Measurements from ENCODE around the gene CD244. TPM values are rescaled to one million over a fixed set of nuclear protein-coding genes. Genes with fewer than 3 reads are reported as not detected.

Gene CD244
- polyA plus RNA-seq, 1 donor from 2014 or later = not detected

Other genes with a start within 250 kb of the CD244 start
- not detected in 2 replicates for gene SLAMF1, start 215.8 kb downstream of the CD244 start, polyA plus RNA-seq
- not detected in 2 replicates for gene CD48, start 151.1 kb downstream of the CD244 start, polyA plus RNA-seq
- gene SLAMF7, start 123.6 kb downstream of the CD244 start, polyA plus RNA-seq = not detected in 2 replicates
- not detected in 2 replicates for gene LY9, start 66.7 kb downstream of the CD244 start, polyA plus RNA-seq
- not detected in 2 replicates for gene ITLN1, start 22.3 kb upstream of the CD244 start, polyA plus RNA-seq
- gene ITLN2, start 91.9 kb upstream of the CD244 start, polyA plus RNA-seq = not detected in 2 replicates
- gene F11R, start 158.3 kb upstream of the CD244 start, polyA plus RNA-seq = 4.3 and 7.3 TPM in 2 replicates
- 59.6 and 63.5 TPM in 2 replicates for gene TSTD1, start 176.1 kb upstream of the CD244 start, polyA plus RNA-seq
- 366 and 457 TPM in 2 replicates for gene USF1, start 183.1 kb upstream of the CD244 start, polyA plus RNA-seq
- not detected in 2 replicates for gene ARHGAP30, start 207.0 kb upstream of the CD244 start, polyA plus RNA-seq
- gene NECTIN4, start 226.7 kb upstream of the CD244 start, polyA plus RNA-seq = not detected in 2 replicates
- gene KLHDC9, start 235.5 kb upstream of the CD244 start, polyA plus RNA-seq = 78.1 and 106 TPM in 2 replicates

Data from neural cell (in vitro differentiated cells).